Fibroblast of pulmonary artery (primary cell): ENCODE results near the gene HEATR5B.
"Not testable (repeated sequence)": the region's sequence is repeated elsewhere in the genome, so short reads cannot be mapped to it uniquely, and the experiment has no call there.

Source experiments
- DNase-seq: peaks from one replicate; pipeline ENCODE4 v3.0.0-alpha.2; 2010; ENCODE audit warnings: low read depth
- H3K4me3 ChIP-seq: replicated peaks from 2 replicates; pipeline ENCODE4 v1.5.1; 2011; ENCODE audit warnings: low read depth, mild to moderate bottlenecking, control low read depth, low read length, moderate library complexity
- CTCF ChIP-seq: IDR thresholded peaks from 2 replicates; pipeline ENCODE4 v1.5.1; 2011; ENCODE audit warnings: mild to moderate bottlenecking, control low read depth, low read length, inconsistent platforms; ENCODE audit errors: missing control alignments

The HEATR5B gene

GRCh38 chr2:37020212-37020886 is 63.8 kb downstream of the HEATR5B start:
- no peak overlapping the region for H3K4me3 ChIP-seq
- DNase-seq, result peak; percentile 86
- no peak for TF ChIP-seq CTCF

GRCh38 chr2:37013315-37013641 is 70.9 kb downstream of the HEATR5B start:
- DNase-seq, result no peak
- H3K4me3 ChIP-seq, result no peak overlapping the region
- TF ChIP-seq CTCF, result no peak

GRCh38 chr2:37011130-37011529 is 73.0 kb downstream of the HEATR5B start:
- no peak for TF ChIP-seq CTCF
- DNase-seq, result no peak
- H3K4me3 ChIP-seq, result no peak overlapping the region

DNA sequence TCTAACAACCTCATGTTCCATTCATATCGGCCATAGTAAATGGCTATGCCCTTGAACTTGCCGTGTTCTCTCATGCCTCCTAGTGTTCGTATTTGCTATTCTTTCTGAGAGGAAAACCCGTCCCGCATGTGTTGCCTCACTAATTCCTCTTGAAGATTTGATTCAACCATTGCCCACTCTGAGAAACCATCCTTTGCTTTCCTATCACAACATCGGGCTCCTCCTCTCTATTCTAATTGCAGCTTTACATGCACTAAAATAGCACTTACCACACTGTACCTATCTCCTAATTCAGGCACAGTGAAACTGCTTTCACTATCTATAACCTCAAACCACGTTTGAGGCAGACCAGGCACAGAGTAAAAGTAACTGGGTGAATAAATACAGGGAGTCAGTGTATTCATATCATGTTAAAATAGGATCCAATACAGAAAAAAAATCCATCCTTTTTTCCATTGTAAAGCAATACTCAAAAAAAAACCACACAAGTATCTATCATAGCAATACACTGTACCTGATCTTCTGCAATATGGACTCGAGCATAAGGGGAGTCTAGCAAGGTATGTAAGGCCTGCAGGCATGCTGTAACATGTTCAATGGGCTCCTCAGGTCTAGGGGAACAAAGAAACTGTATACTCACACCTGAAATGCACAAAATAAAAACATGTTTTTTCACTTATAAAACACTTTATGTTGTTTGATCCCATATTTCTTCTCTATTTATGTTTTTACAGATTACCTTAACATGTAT is 78.9 kb downstream of the HEATR5B start:
- H3K4me3 ChIP-seq, result no peak overlapping the region
- DNase-seq, result peak; percentile 48
- peak; percentile 55 for TF ChIP-seq CTCF

GRCh38 chr2:37000988-37001556 is 83.1 kb downstream of the HEATR5B start:
- no peak overlapping the region for H3K4me3 ChIP-seq
- no peak for DNase-seq
- TF ChIP-seq CTCF, result no peak

DNA sequence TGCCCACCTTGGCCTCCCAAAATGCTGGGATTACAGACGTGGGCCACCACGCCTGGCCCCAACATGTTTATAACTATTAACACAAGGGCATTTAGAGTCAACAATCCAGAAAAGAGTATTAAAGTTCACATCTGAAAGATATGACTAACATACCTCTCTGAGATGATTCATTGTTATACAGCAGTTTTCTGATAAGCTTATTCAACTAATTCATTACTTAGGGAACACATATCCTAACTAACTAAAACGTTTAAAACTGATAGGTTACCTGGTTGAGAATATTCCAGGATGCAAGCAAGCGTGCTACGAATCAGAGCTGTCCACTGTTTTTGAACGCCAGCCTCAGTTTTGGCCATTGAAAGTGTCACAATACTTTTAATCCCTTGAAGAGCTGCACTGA is 83.9 kb downstream of the HEATR5B start:
- peak; percentile 13 for DNase-seq
- no peak overlapping the region for H3K4me3 ChIP-seq
- no peak for TF ChIP-seq CTCF

DNA sequence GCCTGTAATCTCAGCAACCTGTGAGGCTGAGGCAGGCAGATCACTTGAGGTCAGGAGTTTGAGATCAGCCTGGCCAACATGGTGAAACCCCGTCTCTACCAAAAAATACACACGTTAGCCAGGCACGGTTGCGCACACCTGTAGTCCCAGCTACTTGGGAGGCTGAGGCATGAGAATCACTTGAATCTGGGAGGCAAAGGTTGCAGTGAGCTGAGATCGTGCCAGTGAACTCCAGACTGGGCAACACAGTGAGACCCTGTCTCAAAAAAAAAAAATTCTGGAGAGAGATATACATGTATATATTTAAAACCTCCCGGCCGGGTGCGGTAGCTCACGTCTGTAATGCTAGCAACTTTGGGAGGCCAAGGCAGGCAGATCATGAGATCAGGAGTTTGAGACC is 84.8 kb downstream of the HEATR5B start:
- DNase-seq, H3K4me3 ChIP-seq: not testable (repeated sequence)
